ENCODE measurements around the gene PRIM1.
A peak's percentile ranks its signal among the peaks of the same experiment; 100 is the strongest.
"Not testable (repeated sequence)": the region's sequence is repeated elsewhere in the genome, so short reads cannot be mapped to it uniquely, and the experiment has no call there.

PRIM1 gene

GRCh38 chr12:56761812-56762211 is 9.7 kb upstream of the PRIM1 start:
- no peak for DNase-seq (ENCODE audit: extremely low read depth in 1 of 2, low read depth in 1 of 2)

DNA sequence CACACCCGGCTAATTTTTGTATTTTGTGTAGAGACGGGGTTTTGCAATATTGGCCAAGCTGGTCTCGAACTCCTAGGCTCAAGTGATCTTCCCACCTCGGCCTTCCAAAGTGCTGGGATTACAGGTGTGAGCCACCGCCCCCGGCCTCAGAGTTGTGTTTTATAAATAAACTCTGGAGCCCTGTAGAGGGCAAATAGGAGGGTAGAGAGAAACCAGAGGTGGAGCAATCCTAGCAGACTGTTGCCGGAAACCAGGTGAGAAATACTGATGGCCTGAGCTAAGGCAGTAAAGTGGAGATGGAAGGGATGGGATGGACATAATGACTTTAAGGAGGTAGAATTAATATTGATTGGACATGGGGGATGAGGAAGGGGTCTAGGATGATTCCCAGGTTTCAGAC is 8.3 kb upstream of the PRIM1 start:
- DNase-seq (ENCODE audit: extremely low read depth in 1 of 2, low read depth in 1 of 2), result no peak

GRCh38 chr12:56759263-56759908 is 7.3 kb upstream of the PRIM1 start:
- DNase-seq (ENCODE audit: extremely low read depth in 1 of 2, low read depth in 1 of 2), result no peak

DNA sequence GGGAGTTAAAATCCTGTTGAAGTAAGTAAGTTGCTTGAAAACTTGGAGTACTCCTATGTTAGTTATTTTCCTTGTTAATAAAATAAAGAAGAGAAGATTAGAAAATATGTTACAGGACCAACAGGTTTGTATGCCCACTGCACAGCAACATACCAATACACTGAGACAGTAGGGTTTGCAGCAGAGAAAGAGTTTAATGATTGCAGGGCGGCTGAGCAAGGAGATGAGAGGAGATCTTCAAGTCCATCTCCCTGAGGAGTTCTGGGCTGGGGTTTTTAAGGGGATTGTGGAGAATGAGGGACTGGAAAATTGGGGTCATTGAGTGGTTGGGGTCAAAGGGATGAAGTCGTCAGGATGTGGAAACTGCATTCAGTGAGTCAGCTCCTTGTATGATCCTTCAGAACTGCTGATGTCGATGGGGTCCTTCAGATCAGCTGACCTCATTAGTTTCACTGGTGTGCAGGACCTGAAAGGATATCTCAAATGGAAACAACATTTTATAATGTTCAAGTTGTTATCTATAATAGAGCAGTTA is 6.7 kb upstream of the PRIM1 start:
- DNase-seq (ENCODE audit: extremely low read depth in 1 of 2, low read depth in 1 of 2), result no peak

DNA sequence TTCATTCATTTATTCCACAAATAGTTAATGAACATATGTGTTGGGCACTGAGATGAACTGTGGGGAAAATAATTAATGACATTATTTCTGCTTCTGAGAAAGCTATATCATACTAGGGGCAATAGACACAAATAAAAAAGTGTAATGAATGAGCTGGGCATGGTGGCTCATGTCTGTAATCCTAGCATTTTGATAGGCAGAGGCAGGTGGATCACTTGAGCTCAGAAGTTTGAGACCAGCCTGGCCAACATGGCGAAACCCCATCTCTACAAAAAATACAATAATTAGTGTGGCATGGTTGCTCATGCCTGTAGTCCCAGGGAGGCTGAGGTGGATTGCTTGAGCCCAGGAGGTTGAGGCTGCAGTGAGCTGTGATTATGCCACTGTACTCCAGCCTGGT is 5.8 kb upstream of the PRIM1 start:
- DNase-seq (ENCODE audit: extremely low read depth in 1 of 2, low read depth in 1 of 2), result not testable (repeated sequence)

DNA sequence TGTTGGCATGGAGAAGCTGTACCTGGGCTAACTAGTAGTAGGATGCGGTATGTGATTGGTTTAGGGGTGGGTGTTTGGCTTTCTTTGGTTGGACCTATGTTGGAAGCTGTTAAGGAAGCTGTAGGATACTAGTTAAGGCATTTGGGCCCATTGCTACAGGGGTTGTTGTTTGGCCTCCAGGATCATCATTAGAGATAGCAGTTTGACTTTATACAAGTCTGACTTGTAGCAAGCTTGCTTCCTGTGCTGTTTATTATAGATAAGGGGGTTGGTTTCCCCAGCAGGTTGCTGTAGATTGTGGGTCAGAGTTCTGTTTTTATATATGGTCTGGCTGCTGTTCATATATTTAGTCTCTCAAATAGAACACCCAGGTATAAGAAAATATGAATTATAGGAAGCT is 1.4 kb upstream of the PRIM1 start:
- DNase-seq (ENCODE audit: extremely low read depth in 1 of 2, low read depth in 1 of 2), result no peak

- DNase-seq (ENCODE audit: extremely low read depth in 1 of 2, low read depth in 1 of 2), result not testable (repeated sequence)
Measured at GRCh38 chr12:56750596-56750995, 1.5 kb downstream of the PRIM1 start.

GRCh38 chr12:56749853-56750252 is 2.3 kb downstream of the PRIM1 start:
- no peak for DNase-seq (ENCODE audit: extremely low read depth in 1 of 2, low read depth in 1 of 2)

DNA sequence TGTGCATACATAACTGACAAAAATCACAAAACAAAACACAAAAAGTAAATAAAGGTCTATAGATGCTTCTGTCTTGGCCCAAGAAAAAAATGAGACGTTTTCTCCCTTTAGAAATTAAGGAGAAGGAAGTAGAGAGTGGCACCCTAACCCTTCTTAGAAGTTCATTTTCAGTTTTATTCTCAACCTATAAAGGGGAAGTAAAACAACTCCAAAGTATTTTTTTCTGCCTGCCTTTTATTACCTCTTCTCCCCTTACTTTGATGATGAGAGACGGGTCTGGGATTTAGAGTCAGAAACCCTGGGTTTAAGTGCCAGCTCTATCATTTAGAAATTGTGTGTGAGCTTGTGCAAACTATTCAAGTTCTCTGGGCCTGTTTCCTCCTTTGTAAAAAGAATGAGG is 2.8 kb downstream of the PRIM1 start:
- DNase-seq (ENCODE audit: extremely low read depth in 1 of 2, low read depth in 1 of 2), result no peak

DNA sequence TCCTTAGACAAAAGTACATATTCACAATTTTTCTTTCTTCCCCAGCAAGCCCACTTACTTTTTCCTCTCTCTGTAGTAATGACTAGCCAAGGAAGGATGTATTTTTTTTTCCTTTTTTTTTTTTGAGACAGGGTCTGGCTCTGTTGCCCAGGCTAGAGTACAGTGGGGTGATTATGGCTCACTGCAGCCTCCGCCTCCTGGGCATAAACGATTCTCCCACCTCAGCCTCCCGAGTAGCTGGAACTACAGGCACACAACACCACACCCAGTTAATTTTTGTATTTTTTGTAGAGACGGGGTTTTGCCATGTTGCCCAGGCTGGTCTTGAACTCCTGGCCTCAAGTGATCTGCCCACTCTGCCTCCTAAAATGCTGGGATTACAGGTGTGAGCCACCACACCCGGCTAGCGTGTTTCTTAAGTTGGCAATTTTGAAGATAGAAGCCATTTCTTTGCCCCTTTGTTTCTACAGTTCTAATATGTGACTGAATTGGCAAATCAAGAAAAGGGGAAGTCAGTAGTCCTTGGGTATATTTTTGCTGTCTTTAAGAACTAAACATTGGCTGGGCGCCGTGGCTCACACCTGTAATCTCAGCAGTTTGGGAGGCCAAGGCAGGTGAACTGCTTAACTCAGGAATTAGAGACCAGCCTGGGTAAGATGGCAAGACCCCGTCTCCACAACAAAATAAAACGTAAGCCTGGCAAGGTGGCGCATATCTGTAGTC is 23.8 kb downstream of the PRIM1 start:
- DNase-seq (ENCODE audit: extremely low read depth in 1 of 2, low read depth in 1 of 2), result no peak

GRCh38 chr12:56726196-56726675 is 25.9 kb downstream of the PRIM1 start:
- not testable (repeated sequence) for DNase-seq (ENCODE audit: extremely low read depth in 1 of 2, low read depth in 1 of 2)

- DNase-seq (ENCODE audit: extremely low read depth in 1 of 2, low read depth in 1 of 2), result no peak
Measured at GRCh38 chr12:56725723-56726102, 26.4 kb downstream of the PRIM1 start.

GRCh38 chr12:56724972-56725722 is 27.0 kb downstream of the PRIM1 start, which contains the start of gene NACA:
Gene NACA (minus strand): TSS chr12:56725299. CDS start chr12:56724521, 778 bp downstream.
- DNase-seq (ENCODE audit: extremely low read depth in 1 of 2, low read depth in 1 of 2), result peak; percentile 95 to 100

GRCh38 chr12:56724701-56724971 is 27.5 kb downstream of the PRIM1 start:
- no peak for DNase-seq (ENCODE audit: extremely low read depth in 1 of 2, low read depth in 1 of 2)

GRCh38 chr12:56723889-56724700 is 28.0 kb downstream of the PRIM1 start:
- no peak for DNase-seq (ENCODE audit: extremely low read depth in 1 of 2, low read depth in 1 of 2)

- no peak for DNase-seq (ENCODE audit: extremely low read depth in 1 of 2, low read depth in 1 of 2)
Measured at GRCh38 chr12:56723352-56723751, 28.8 kb downstream of the PRIM1 start.

- no peak for DNase-seq (ENCODE audit: extremely low read depth in 1 of 2, low read depth in 1 of 2)
Measured at GRCh38 chr12:56722832-56723231, 29.3 kb downstream of the PRIM1 start.

DNA sequence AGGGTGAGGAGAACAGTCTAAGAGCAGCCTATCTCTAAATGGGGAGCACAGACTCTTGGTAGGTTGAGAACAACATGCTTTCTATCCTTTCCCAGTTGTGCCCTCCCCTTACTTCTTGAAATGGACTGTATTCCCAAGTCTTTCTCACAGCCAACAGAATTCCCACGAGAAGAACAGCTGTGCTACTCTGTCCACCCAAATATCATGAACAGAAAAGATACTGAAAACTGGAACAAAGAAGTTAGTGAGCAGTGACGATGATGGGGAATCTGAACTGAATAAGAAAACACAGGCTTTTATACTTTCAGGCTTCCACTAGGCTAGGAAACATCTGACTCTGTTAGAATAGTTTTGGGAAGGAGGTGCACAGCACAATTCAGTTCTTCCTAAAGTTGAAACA is 30.4 kb downstream of the PRIM1 start:
- no peak for DNase-seq (ENCODE audit: extremely low read depth in 1 of 2, low read depth in 1 of 2)

DNA sequence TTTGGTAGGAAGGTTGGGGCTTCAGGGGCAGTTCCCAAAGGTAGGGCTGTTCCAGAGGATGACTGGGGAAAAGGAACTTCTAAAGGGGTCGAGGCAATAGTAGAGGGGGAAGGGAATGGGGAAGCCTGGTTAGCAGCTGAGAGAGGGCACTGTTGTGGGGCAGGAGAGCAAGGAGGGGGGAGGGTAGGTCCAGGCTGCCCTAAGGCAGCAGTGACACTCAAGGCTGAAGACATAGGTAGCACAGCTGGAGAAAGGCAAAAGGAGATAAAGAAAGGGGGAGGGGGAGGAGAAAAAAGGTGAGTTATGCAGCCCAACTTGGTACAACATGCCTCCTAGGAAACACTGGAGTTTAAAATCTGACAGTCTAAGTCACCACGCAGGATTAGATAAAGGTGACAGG is 30.9 kb downstream of the PRIM1 start:
- no peak for DNase-seq (ENCODE audit: extremely low read depth in 1 of 2, low read depth in 1 of 2)

- DNase-seq (ENCODE audit: extremely low read depth in 1 of 2, low read depth in 1 of 2), result no peak
Measured at GRCh38 chr12:56720731-56721151, 31.4 kb downstream of the PRIM1 start.

- no peak for DNase-seq (ENCODE audit: extremely low read depth in 1 of 2, low read depth in 1 of 2)
Measured at GRCh38 chr12:56719056-56719455, 33.1 kb downstream of the PRIM1 start.
